WTC11 (cell line): ENCODE data around the gene FAM228A. TPM values are rescaled to one million over a fixed set of nuclear protein-coding genes. Genes with fewer than 3 reads are reported as not detected.

ENCODE experiments used
- ATAC-seq: fragments of 200-7000 bp; cut with Tn5 transposase; 2 replicates; pipeline ENCODE4 v1.10.0; 2021; ENCODE audit warnings: mild to moderate bottlenecking, moderate library complexity
- CTCF ChIA-PET: fragments of 300-600 bp; sonication (Branson Sonifier 250); formaldehyde crosslinking; loops from one replicate; lab custom pipeline; 2021; ENCODE audit warnings: antibody characterized with exemption; lab: Charles Lee
- POLR2A ChIA-PET: fragments of 350-600 bp; sonication (Branson Sonifier 250); formaldehyde crosslinking; loops from one replicate; lab custom pipeline; 2021; ENCODE audit warnings: antibody characterized with exemption; lab: Charles Lee
- DNase-seq: peaks from one replicate; pipeline ENCODE4 v3.0.0; 2021; ENCODE audit warnings: low spot score
- H3K27ac Mint-ChIP-seq: 2 replicates; pipeline ENCODE4 v1.8.0; 2021; ENCODE audit warnings: mixed read lengths
- H3K27me3 Mint-ChIP-seq: 2 replicates; pipeline ENCODE4 v1.8.0; 2021; ENCODE audit warnings: low read depth, mild to moderate bottlenecking, moderate library complexity, mixed read lengths
- H3K36me3 Mint-ChIP-seq: 2 replicates; pipeline ENCODE4 v1.8.0; 2021; ENCODE audit warnings: mixed read lengths
- H3K4me1 Mint-ChIP-seq: 2 replicates; pipeline ENCODE4 v1.8.0; 2022; ENCODE audit warnings: mixed read lengths
- H3K4me3 Mint-ChIP-seq: 2 replicates; pipeline ENCODE4 v1.8.0; 2021; ENCODE audit warnings: mild to moderate bottlenecking, moderate library complexity, mixed read lengths
- H3K9me3 Mint-ChIP-seq: 2 replicates; pipeline ENCODE4 v1.8.0; 2021; ENCODE audit warnings: mixed read lengths
- CBFB ChIP-seq: sonication (generic); formaldehyde crosslinking; IDR thresholded peaks from 2 replicates; pipeline ENCODE4 v1.8.1; 2022; ENCODE audit warnings: mild to moderate bottlenecking, low read depth, missing genetic modification reagents
- CTCF ChIP-seq: fragments of 200-600 bp; IDR thresholded peaks from 2 replicates; pipeline ENCODE4 v1.8.0; 2022; ENCODE audit warnings: antibody characterized with exemption
- E2F1 ChIP-seq: sonication (generic); formaldehyde crosslinking; IDR thresholded peaks from 2 replicates; pipeline ENCODE4 v1.8.0; 2022; ENCODE audit warnings: mild to moderate bottlenecking, missing genetic modification reagents
- EMX1 ChIP-seq: fragments of 250-450 bp; sonication (Bioruptor Pico); IDR thresholded peaks from 2 replicates; pipeline ENCODE4 v1.8.0; 2021; ENCODE audit warnings: mild to moderate bottlenecking
- GABPB1 ChIP-seq: sonication (generic); formaldehyde crosslinking; IDR thresholded peaks from 2 replicates; pipeline ENCODE4 v1.8.1; 2023; ENCODE audit warnings: mild to moderate bottlenecking, missing genetic modification reagents
- NFATC4 ChIP-seq: fragments of 250-450 bp; sonication (Bioruptor Pico); IDR thresholded peaks from 2 replicates; pipeline ENCODE4 v1.9.0; 2021; ENCODE audit warnings: mild to moderate bottlenecking
- NFE2L1 ChIP-seq: sonication (generic); formaldehyde crosslinking; IDR thresholded peaks from 2 replicates; pipeline ENCODE4 v1.8.1; 2023; ENCODE audit warnings: missing genetic modification reagents
- OVOL2 ChIP-seq: fragments of 250-450 bp; sonication (Bioruptor Pico); IDR thresholded peaks from 2 replicates; pipeline ENCODE4 v1.9.0; 2021; ENCODE audit warnings: mild to moderate bottlenecking, borderline replicate concordance
- USF1 ChIP-seq: sonication (generic); formaldehyde crosslinking; IDR thresholded peaks from 2 replicates; pipeline ENCODE4 v1.8.0; 2022; ENCODE audit warnings: mild to moderate bottlenecking, missing genetic modification reagents
- USF2 ChIP-seq: sonication (generic); formaldehyde crosslinking; IDR thresholded peaks from 2 replicates; pipeline ENCODE4 v1.8.1; 2023; ENCODE audit warnings: mild to moderate bottlenecking, missing genetic modification reagents, moderate library complexity
- ZBTB43 ChIP-seq: sonication (generic); formaldehyde crosslinking; IDR thresholded peaks from 2 replicates; pipeline ENCODE4 v1.8.1; 2023; ENCODE audit warnings: mild to moderate bottlenecking, missing genetic modification reagents
- ZNF263 ChIP-seq: sonication (generic); formaldehyde crosslinking; IDR thresholded peaks from 2 replicates; pipeline ENCODE4 v1.8.1; 2022; ENCODE audit warnings: low read depth, mild to moderate bottlenecking, moderate library complexity, missing genetic modification reagents
- ZNF416 ChIP-seq: fragments of 250-450 bp; sonication (Bioruptor Pico); IDR thresholded peaks from 2 replicates; pipeline ENCODE4 v1.9.0; 2021; ENCODE audit warnings: mild to moderate bottlenecking, inconsistent platforms
- ZNF425 ChIP-seq: fragments of 250-450 bp; sonication (Bioruptor Pico); conservative IDR thresholded peaks from 2 replicates; pipeline ENCODE4 v1.9.0; 2021; ENCODE audit warnings: mild to moderate bottlenecking
- total RNA-seq: library from RNA; stranded (reverse); gene quantifications from 3 replicates; pipeline ENCODE4 v1.2.3, GENCODE V29; 2021
- TF ChIP-seq, protein P1 (sequence below): sonication (generic); formaldehyde crosslinking; IDR thresholded peaks from 2 replicates; pipeline ENCODE4 v1.8.0; 2023; ENCODE audit warnings: mild to moderate bottlenecking, missing genetic modification reagents
- TF ChIP-seq, protein P2 (sequence below): sonication (generic); formaldehyde crosslinking; IDR thresholded peaks from 2 replicates; pipeline ENCODE4 v1.8.0; 2022; ENCODE audit warnings: mild to moderate bottlenecking, missing genetic modification reagents
- TF ChIP-seq, protein P3 (sequence below): sonication (generic); formaldehyde crosslinking; IDR thresholded peaks from 2 replicates; pipeline ENCODE4 v1.8.1; 2022; ENCODE audit warnings: low read depth, mild to moderate bottlenecking, moderate library complexity, missing genetic modification reagents, borderline replicate concordance
- TF ChIP-seq, protein P4 (sequence below): fragments of 250-450 bp; sonication (Bioruptor Pico); IDR thresholded peaks from 2 replicates; pipeline ENCODE4 v1.8.0; 2021; ENCODE audit warnings: mild to moderate bottlenecking
- TF ChIP-seq, protein P5 (sequence below): fragments of 250-450 bp; sonication (Bioruptor Pico); IDR thresholded peaks from 2 replicates; pipeline ENCODE4 v1.9.0; 2021; ENCODE audit warnings: mild to moderate bottlenecking

Gene FAM228A
- total RNA-seq, 1 experiment from 2014 or later = 0.09 TPM

GRCh38 chr2:24182507-24182906, 7.7 kb downstream of the FAM228A start:
- no peak overlapping the region for H3K27ac Mint-ChIP-seq
- POLR2A ChIA-PET = no interaction called here

More at GRCh38 chr2:24182507-24182906, 7.7 kb downstream of the FAM228A start:
- H3K4me1 Mint-ChIP-seq = no peaks in the 10 kb centered on the region
- DNase-seq = no peak
- H3K36me3 Mint-ChIP-seq = no peaks in the 10 kb centered on the region
- H3K9me3 Mint-ChIP-seq = peaks cover 6% of the 10 kb centered on the region; the same call in 1 of the 2 replicates
- CTCF ChIA-PET = no interaction called here
- no peaks in the 10 kb centered on the region; the same call in 1 of the 2 replicates for H3K27me3 Mint-ChIP-seq
- no peak; the same call in 1 of the 2 replicates for ATAC-seq
- TF ChIP-seq, protein P1, sequence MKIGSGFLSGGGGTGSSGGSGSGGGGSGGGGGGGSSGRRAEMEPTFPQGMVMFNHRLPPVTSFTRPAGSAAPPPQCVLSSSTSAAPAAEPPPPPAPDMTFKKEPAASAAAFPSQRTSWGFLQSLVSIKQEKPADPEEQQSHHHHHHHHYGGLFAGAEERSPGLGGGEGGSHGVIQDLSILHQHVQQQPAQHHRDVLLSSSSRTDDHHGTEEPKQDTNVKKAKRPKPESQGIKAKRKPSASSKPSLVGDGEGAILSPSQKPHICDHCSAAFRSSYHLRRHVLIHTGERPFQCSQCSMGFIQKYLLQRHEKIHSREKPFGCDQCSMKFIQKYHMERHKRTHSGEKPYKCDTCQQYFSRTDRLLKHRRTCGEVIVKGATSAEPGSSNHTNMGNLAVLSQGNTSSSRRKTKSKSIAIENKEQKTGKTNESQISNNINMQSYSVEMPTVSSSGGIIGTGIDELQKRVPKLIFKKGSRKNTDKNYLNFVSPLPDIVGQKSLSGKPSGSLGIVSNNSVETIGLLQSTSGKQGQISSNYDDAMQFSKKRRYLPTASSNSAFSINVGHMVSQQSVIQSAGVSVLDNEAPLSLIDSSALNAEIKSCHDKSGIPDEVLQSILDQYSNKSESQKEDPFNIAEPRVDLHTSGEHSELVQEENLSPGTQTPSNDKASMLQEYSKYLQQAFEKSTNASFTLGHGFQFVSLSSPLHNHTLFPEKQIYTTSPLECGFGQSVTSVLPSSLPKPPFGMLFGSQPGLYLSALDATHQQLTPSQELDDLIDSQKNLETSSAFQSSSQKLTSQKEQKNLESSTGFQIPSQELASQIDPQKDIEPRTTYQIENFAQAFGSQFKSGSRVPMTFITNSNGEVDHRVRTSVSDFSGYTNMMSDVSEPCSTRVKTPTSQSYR (CRISPR knock-in tag) = no peak
- TF ChIP-seq GABPB1 (CRISPR knock-in tag) (peak; percentile 98), CBFB (CRISPR knock-in tag) (no peak), OVOL2 (no peak), ZNF425 (no peak), NFE2L1 (CRISPR knock-in tag) (no peak), USF1 (CRISPR knock-in tag) (0 out of 2 replicates have a peak, but pooled peaks have one; percentile 22), ZNF416 (CRISPR knock-in tag) (no peak), ZBTB43 (CRISPR knock-in tag) (no peak), ZNF263 (CRISPR knock-in tag) (no peak), CTCF (no peak), E2F1 (no peak), NFATC4 (CRISPR knock-in tag) (no peak), USF2 (CRISPR knock-in tag) (0 out of 2 replicates have a peak, but pooled peaks have one; percentile 13), EMX1 (CRISPR knock-in tag) (no peak)
- TF ChIP-seq, protein P2, sequence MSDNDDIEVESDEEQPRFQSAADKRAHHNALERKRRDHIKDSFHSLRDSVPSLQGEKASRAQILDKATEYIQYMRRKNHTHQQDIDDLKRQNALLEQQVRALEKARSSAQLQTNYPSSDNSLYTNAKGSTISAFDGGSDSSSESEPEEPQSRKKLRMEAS = no peak
- TF ChIP-seq, protein P3, sequence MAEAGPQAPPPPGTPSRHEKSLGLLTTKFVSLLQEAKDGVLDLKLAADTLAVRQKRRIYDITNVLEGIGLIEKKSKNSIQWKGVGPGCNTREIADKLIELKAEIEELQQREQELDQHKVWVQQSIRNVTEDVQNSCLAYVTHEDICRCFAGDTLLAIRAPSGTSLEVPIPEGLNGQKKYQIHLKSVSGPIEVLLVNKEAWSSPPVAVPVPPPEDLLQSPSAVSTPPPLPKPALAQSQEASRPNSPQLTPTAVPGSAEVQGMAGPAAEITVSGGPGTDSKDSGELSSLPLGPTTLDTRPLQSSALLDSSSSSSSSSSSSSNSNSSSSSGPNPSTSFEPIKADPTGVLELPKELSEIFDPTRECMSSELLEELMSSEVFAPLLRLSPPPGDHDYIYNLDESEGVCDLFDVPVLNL (CRISPR knock-in tag) = no peak
- TF ChIP-seq, protein P4, sequence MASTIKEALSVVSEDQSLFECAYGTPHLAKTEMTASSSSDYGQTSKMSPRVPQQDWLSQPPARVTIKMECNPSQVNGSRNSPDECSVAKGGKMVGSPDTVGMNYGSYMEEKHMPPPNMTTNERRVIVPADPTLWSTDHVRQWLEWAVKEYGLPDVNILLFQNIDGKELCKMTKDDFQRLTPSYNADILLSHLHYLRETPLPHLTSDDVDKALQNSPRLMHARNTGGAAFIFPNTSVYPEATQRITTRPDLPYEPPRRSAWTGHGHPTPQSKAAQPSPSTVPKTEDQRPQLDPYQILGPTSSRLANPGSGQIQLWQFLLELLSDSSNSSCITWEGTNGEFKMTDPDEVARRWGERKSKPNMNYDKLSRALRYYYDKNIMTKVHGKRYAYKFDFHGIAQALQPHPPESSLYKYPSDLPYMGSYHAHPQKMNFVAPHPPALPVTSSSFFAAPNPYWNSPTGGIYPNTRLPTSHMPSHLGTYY = no peak
- TF ChIP-seq, protein P5, sequence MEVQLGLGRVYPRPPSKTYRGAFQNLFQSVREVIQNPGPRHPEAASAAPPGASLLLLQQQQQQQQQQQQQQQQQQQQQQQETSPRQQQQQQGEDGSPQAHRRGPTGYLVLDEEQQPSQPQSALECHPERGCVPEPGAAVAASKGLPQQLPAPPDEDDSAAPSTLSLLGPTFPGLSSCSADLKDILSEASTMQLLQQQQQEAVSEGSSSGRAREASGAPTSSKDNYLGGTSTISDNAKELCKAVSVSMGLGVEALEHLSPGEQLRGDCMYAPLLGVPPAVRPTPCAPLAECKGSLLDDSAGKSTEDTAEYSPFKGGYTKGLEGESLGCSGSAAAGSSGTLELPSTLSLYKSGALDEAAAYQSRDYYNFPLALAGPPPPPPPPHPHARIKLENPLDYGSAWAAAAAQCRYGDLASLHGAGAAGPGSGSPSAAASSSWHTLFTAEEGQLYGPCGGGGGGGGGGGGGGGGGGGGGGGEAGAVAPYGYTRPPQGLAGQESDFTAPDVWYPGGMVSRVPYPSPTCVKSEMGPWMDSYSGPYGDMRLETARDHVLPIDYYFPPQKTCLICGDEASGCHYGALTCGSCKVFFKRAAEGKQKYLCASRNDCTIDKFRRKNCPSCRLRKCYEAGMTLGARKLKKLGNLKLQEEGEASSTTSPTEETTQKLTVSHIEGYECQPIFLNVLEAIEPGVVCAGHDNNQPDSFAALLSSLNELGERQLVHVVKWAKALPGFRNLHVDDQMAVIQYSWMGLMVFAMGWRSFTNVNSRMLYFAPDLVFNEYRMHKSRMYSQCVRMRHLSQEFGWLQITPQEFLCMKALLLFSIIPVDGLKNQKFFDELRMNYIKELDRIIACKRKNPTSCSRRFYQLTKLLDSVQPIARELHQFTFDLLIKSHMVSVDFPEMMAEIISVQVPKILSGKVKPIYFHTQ (CRISPR knock-in tag) = no peak
- H3K4me3 Mint-ChIP-seq = no peak overlapping the region
